Measurements from ENCODE around the gene C12orf57. TPM values are rescaled to one million over a fixed set of nuclear protein-coding genes. Genes with fewer than 3 reads are reported as not detected.

C12orf57 gene
- total and polyA plus RNA-seq, 10 of the 15 experiments (the other 5 are each of a cell fraction or from before 2014, with no cell fraction given) = 64.5 to 377 (median 211) TPM

- TF ChIP-seq, protein P1, sequence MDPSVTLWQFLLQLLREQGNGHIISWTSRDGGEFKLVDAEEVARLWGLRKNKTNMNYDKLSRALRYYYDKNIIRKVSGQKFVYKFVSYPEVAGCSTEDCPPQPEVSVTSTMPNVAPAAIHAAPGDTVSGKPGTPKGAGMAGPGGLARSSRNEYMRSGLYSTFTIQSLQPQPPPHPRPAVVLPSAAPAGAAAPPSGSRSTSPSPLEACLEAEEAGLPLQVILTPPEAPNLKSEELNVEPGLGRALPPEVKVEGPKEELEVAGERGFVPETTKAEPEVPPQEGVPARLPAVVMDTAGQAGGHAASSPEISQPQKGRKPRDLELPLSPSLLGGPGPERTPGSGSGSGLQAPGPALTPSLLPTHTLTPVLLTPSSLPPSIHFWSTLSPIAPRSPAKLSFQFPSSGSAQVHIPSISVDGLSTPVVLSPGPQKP (IDR thresholded peaks at IDR 0.05; ENCODE audit: low read depth, low read length) = no peak
- TF ChIP-seq, protein P2, sequence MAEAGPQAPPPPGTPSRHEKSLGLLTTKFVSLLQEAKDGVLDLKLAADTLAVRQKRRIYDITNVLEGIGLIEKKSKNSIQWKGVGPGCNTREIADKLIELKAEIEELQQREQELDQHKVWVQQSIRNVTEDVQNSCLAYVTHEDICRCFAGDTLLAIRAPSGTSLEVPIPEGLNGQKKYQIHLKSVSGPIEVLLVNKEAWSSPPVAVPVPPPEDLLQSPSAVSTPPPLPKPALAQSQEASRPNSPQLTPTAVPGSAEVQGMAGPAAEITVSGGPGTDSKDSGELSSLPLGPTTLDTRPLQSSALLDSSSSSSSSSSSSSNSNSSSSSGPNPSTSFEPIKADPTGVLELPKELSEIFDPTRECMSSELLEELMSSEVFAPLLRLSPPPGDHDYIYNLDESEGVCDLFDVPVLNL (IDR thresholded peaks at IDR 0.05; ENCODE audit: low read depth, low read length) = peak; percentile 72; the same call in 1 of the 2 replicates
- TF ChIP-seq WRNIP1 (IDR thresholded peaks at IDR 0.05; ENCODE audit: borderline replicate concordance, low read depth, low read length) = no peak
- TF ChIP-seq TBL1XR1 (IDR thresholded peaks at IDR 0.05; ENCODE audit: low read depth, low read length) = 0 out of 2 replicates have a peak, but pooled peaks have one; percentile 40
- TF ChIP-seq, protein P3, sequence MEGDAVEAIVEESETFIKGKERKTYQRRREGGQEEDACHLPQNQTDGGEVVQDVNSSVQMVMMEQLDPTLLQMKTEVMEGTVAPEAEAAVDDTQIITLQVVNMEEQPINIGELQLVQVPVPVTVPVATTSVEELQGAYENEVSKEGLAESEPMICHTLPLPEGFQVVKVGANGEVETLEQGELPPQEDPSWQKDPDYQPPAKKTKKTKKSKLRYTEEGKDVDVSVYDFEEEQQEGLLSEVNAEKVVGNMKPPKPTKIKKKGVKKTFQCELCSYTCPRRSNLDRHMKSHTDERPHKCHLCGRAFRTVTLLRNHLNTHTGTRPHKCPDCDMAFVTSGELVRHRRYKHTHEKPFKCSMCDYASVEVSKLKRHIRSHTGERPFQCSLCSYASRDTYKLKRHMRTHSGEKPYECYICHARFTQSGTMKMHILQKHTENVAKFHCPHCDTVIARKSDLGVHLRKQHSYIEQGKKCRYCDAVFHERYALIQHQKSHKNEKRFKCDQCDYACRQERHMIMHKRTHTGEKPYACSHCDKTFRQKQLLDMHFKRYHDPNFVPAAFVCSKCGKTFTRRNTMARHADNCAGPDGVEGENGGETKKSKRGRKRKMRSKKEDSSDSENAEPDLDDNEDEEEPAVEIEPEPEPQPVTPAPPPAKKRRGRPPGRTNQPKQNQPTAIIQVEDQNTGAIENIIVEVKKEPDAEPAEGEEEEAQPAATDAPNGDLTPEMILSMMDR (IDR thresholded peaks at IDR 0.05 in 2 of 3, conservative IDR thresholded peaks at IDR 0.05 in 1 of 3; ENCODE audit: control insufficient read depth in 2 of 3, extremely low read depth in 1 of 3, insufficient read depth in 1 of 3, low read depth in 3 of 3, low read length in 3 of 3) = peak; percentile 96 to 99 (median 97)
- TF ChIP-seq RB1 (IDR thresholded peaks at IDR 0.05; ENCODE audit: borderline replicate concordance) = peak; percentile 96; the same call in 1 of the 2 replicates
- TF ChIP-seq ZBED1 (IDR thresholded peaks at IDR 0.05; ENCODE audit: borderline replicate concordance) = peak; percentile 57; the same call in 1 of the 2 replicates
- TF ChIP-seq KDM1A (IDR thresholded peaks at IDR 0.05; ENCODE audit: borderline replicate concordance) = no peak
- TF ChIP-seq ATF2 (IDR thresholded peaks at IDR 0.05; ENCODE audit: low read length) = no peak
- no peak for TF ChIP-seq ZZZ3 (IDR thresholded peaks at IDR 0.05; ENCODE audit: control insufficient read depth, insufficient read length, low read depth)
- no peak for TF ChIP-seq STAT1 (conservative IDR thresholded peaks at IDR 0.05)
- 0 out of 2 replicates have a peak, but pooled peaks have one; percentile 20 for TF ChIP-seq RCOR1 (conservative IDR thresholded peaks at IDR 0.05; ENCODE audit: low read depth, low read length)
- peak; percentile 35 for TF ChIP-seq RAD21 (IDR thresholded peaks at IDR 0.05; ENCODE audit: insufficient read depth, low read depth, low read length)
- TF ChIP-seq, protein P4, sequence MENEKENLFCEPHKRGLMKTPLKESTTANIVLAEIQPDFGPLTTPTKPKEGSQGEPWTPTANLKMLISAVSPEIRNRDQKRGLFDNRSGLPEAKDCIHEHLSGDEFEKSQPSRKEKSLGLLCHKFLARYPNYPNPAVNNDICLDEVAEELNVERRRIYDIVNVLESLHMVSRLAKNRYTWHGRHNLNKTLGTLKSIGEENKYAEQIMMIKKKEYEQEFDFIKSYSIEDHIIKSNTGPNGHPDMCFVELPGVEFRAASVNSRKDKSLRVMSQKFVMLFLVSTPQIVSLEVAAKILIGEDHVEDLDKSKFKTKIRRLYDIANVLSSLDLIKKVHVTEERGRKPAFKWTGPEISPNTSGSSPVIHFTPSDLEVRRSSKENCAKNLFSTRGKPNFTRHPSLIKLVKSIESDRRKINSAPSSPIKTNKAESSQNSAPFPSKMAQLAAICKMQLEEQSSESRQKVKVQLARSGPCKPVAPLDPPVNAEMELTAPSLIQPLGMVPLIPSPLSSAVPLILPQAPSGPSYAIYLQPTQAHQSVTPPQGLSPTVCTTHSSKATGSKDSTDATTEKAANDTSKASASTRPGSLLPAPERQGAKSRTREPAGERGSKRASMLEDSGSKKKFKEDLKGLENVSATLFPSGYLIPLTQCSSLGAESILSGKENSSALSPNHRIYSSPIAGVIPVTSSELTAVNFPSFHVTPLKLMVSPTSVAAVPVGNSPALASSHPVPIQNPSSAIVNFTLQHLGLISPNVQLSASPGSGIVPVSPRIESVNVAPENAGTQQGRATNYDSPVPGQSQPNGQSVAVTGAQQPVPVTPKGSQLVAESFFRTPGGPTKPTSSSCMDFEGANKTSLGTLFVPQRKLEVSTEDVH (IDR thresholded peaks at IDR 0.05; ENCODE audit: low read depth, partially characterized antibody) = no peak
- TF ChIP-seq ZNF207 (IDR thresholded peaks at IDR 0.05; ENCODE audit: borderline replicate concordance) = peak; percentile 84; the same call in 1 of the 2 replicates
- TF ChIP-seq BRCA1 (IDR thresholded peaks at IDR 0.05; ENCODE audit: low read depth, low read length) = peak; percentile 68; the same call in 1 of the 2 replicates
- TF ChIP-seq ETV6 (conservative IDR thresholded peaks at IDR 0.05 in 1 of 2, IDR thresholded peaks at IDR 0.05 in 1 of 2; ENCODE audit: borderline replicate concordance in 1 of 2, low read depth in 1 of 2) = no peak
- TF ChIP-seq ASH2L (IDR thresholded peaks at IDR 0.05; ENCODE audit: borderline replicate concordance, low read depth) = no peak
Observed at GRCh38 chr12:6937481-6938352, 6.1 kb upstream of the C12orf57 start (continued).

Measured in GM12878 (cell line).